ENCODE measurements around the gene POLH. TPM values are rescaled to one million over a fixed set of nuclear protein-coding genes. Genes with fewer than 3 reads are reported as not detected.

POLH gene
- total and polyA plus RNA-seq, 9 of the 15 experiments (the other 6 are each of a cell fraction or from before 2014, with no cell fraction given) = 5.8 to 31.6 (median 20.6) TPM

DNA sequence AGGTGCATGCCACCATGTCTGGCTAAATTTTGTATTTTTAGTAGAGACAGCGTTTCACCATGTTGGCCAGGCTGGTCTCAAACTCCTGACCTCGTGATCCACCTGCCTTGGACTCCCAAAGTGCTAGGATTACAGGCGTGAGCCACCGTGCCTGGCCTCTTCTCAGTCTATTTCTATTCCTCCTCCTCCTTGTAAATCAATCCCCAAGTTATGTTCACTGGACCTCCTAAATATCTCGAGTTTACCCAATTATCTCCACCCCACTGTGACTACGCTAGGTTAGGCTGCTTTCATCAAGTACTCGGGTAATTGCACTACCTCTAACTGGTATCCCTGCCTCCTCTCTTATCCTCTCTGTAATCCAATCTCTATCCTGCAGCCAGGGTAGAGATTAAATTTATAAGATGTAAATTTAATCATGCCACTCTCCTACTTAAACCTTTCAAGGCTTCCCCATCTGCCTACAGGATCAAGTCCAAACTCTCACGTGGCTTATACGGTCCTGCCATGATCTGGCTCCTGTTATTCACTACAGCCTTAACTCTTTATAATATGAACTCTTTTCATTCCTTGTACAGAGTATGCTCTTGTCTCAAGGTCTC lies 58.8 kb downstream of the POLH start (continued):
- TF ChIP-seq, protein P1, sequence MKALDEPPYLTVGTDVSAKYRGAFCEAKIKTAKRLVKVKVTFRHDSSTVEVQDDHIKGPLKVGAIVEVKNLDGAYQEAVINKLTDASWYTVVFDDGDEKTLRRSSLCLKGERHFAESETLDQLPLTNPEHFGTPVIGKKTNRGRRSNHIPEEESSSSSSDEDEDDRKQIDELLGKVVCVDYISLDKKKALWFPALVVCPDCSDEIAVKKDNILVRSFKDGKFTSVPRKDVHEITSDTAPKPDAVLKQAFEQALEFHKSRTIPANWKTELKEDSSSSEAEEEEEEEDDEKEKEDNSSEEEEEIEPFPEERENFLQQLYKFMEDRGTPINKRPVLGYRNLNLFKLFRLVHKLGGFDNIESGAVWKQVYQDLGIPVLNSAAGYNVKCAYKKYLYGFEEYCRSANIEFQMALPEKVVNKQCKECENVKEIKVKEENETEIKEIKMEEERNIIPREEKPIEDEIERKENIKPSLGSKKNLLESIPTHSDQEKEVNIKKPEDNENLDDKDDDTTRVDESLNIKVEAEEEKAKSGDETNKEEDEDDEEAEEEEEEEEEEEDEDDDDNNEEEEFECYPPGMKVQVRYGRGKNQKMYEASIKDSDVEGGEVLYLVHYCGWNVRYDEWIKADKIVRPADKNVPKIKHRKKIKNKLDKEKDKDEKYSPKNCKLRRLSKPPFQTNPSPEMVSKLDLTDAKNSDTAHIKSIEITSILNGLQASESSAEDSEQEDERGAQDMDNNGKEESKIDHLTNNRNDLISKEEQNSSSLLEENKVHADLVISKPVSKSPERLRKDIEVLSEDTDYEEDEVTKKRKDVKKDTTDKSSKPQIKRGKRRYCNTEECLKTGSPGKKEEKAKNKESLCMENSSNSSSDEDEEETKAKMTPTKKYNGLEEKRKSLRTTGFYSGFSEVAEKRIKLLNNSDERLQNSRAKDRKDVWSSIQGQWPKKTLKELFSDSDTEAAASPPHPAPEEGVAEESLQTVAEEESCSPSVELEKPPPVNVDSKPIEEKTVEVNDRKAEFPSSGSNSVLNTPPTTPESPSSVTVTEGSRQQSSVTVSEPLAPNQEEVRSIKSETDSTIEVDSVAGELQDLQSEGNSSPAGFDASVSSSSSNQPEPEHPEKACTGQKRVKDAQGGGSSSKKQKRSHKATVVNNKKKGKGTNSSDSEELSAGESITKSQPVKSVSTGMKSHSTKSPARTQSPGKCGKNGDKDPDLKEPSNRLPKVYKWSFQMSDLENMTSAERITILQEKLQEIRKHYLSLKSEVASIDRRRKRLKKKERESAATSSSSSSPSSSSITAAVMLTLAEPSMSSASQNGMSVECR (CRISPR knock-in tag; IDR thresholded peaks at IDR 0.05) = no peak
- TF ChIP-seq EHMT2 (IDR thresholded peaks at IDR 0.05) = no peak

DNA sequence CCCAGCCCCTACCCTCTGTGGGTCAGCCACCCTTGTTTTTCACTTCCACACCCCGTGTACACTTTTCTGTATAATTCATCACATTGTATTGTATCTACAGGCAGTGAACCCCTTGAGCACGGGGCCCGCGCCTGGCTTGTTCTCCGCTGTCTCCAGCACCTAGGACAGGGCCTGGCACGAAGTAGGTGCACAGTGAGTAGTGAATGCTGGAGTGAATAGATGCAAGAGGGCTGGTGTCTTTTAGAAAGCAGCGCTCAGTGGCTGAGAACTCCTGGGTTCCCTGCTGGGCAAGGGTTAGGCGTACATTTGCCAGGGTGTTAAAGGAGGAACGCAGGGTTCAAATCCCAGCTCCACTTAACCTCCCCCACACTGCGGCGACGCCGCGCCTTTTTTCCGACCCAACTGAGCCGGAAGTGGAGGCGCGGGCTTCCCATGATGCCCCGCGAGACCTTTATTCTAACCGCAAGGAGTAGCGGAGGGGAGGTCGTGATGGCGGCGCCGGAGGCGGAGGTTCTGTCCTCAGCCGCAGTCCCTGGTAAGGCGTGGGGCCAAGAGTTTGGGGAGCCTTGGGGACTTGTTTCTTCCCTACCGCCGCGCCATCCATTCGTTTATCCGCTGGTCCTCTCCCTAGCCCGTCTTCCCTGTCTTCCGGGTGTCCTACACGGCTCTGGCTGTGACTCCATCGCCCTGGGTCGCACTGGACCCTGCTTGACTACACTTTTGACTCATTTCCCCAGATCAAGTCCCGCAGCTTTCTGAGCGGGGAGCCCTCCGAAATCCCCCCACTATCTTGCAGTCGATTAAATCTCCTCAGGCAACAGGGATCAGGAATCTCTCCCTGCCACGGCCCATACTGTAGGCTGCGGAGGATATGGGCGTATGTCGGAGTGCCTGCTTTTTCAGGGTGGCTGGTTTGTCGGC lies 59.7 kb downstream of the POLH start, which contains the start of gene MAD2L1BP:
TSS of gene MAD2L1BP (plus strand) at position 454 of the 921 bp plus-strand sequence. CDS start at position 490, 36 bp downstream.
- in situ Hi-C loops (cut with MboI) (no loop called here), intact Hi-C loops (cut with micrococcal nuclease) (loop anchor here (10.0 kb wide), 1 partner anchor 589 kb away; the partner anchor contains the start of gene SLC29A1)
- DNase-seq (ENCODE audit: extremely low read depth in 1 of 4, low spot score in 3 of 4) (peak; percentile 87 to 96 (median 87)), ATAC-seq (peak; percentile 80), FAIRE-seq (peak; percentile 85)
- Histone ChIP-seq H3K27ac (ENCODE audit: extremely low read depth, low read depth, low read length) (peak within 1 kb of the TSS; percentile 93), H3K9me1 (ENCODE audit: control insufficient read depth, insufficient read depth, low read length) (no peaks in the 10 kb centered on the region), H3K9ac (ENCODE audit: insufficient read depth in 1 of 2, low read depth in 2 of 2, low read length in 2 of 2) (peak within 1 kb of the TSS; percentile 92 to 99), H3K4me3 (peak within 1 kb of the TSS; percentile 75), H2AFZ (ENCODE audit: low read depth, low read length) (peak within 1 kb of the TSS; percentile 94), H4K20me1 (replicated peaks; ENCODE audit: control insufficient read depth, insufficient read depth, low read length) (peaks cover 13% of the 10 kb centered on the region), H3K4me1 (replicated peaks in 1 of 2; ENCODE audit: control insufficient read depth in 2 of 2, insufficient read depth in 2 of 2, low read length in 2 of 2) (peaks cover 48 to 69% of the 10 kb centered on the region in 2 experiments), H3K27me3 (ENCODE audit: control insufficient read depth in 2 of 2, insufficient read depth in 2 of 2, low read length in 2 of 2) (no peaks in the 10 kb centered on the region; a peak in 1 of 5 replicates), H3K4me2 (ENCODE audit: insufficient read depth, low read length) (peak within 1 kb of the TSS; percentile 98), H3K36me3 (ENCODE audit: control insufficient read depth, insufficient read depth, low read length) (peaks cover 41% of the 10 kb centered on the region), H3K79me2 (ENCODE audit: control insufficient read depth, insufficient read depth, low read length) (peaks cover 57% of the 10 kb centered on the region), H3K9me3 (replicated peaks; ENCODE audit: control insufficient read depth, insufficient read depth, low read depth, low read length) (no peaks in the 10 kb centered on the region)
- CTCF ChIA-PET (ENCODE audit: low intra/inter-chr PET ratio) = interaction anchor here (0.5 kb wide), 1 partner anchor 29 kb away, joined by 3 read pairs; no protein-coding TSS in a partner anchor
- WGBS (ENCODE audit: insufficient coverage, low coverage, missing lambda C conversion rate) = 3% methylated on average over 48 of the region's 48 CpGs
- POLR2A ChIA-PET = interaction anchor here (0.6 to 11.8 kb wide), 17 partner anchors 8 to 139 kb away, joined by 3 to 206 read pairs (median 4); partner anchors contain the start of gene RSPH9
- TSS peak; percentile 70 for BruUV-seq (replicated peaks)
- no peak; the same call in 1 of the 2 replicates for TF ChIP-seq HLTF (IDR thresholded peaks at IDR 0.05)
- no peak for TF ChIP-seq HMG20A (CRISPR knock-in tag; conservative IDR thresholded peaks at IDR 0.05)
- TF ChIP-seq, protein P2, sequence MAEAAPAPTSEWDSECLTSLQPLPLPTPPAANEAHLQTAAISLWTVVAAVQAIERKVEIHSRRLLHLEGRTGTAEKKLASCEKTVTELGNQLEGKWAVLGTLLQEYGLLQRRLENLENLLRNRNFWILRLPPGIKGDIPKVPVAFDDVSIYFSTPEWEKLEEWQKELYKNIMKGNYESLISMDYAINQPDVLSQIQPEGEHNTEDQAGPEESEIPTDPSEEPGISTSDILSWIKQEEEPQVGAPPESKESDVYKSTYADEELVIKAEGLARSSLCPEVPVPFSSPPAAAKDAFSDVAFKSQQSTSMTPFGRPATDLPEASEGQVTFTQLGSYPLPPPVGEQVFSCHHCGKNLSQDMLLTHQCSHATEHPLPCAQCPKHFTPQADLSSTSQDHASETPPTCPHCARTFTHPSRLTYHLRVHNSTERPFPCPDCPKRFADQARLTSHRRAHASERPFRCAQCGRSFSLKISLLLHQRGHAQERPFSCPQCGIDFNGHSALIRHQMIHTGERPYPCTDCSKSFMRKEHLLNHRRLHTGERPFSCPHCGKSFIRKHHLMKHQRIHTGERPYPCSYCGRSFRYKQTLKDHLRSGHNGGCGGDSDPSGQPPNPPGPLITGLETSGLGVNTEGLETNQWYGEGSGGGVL (CRISPR knock-in tag; IDR thresholded peaks at IDR 0.05) = no peak
- TF ChIP-seq FOXA1 (IDR thresholded peaks at IDR 0.05; ENCODE audit: borderline replicate concordance) = no peak
- no peak for TF ChIP-seq ZNF551 (CRISPR knock-in tag; IDR thresholded peaks at IDR 0.05)
- no peak for TF ChIP-seq POU5F1 (IDR thresholded peaks at IDR 0.05; ENCODE audit: borderline replicate concordance, low read depth, low read length, partially characterized antibody)
- no peak for TF ChIP-seq POLR3A (IDR thresholded peaks at IDR 0.05; ENCODE audit: borderline replicate concordance, extremely low read depth, insufficient read depth, insufficient read length)
- no peak for TF ChIP-seq ZNF561 (CRISPR knock-in tag; conservative IDR thresholded peaks at IDR 0.05)
- TF ChIP-seq BRF1 (IDR thresholded peaks at IDR 0.05; ENCODE audit: borderline replicate concordance, extremely low read depth, insufficient read length) = no peak
- peak; percentile 95 for TF ChIP-seq ELF2 (CRISPR knock-in tag; IDR thresholded peaks at IDR 0.05)
